H1 (cell line): ENCODE data around the gene LRP11. TPM values are rescaled to one million over a fixed set of nuclear protein-coding genes. Genes with fewer than 3 reads are reported as not detected.
"Not testable (repeated sequence)": the region's sequence is repeated elsewhere in the genome, so short reads cannot be mapped to it uniquely, and the experiment has no call there.

ENCODE experiments used
- CTCF ChIA-PET: fragments of 300-600 bp; sonication (Branson Sonifier 250); formaldehyde crosslinking; loops from one replicate; lab custom pipeline; 2021; ENCODE audit not compliant: partially characterized antibody; lab: Charles Lee
- POLR2A ChIA-PET: fragments of 300-600 bp; sonication (Branson Sonifier 250); formaldehyde crosslinking; loops from one replicate; lab custom pipeline; 2021; ENCODE audit warnings: inconsistent platforms; ENCODE audit not compliant: partially characterized antibody; lab: Charles Lee
- DNase-seq, 2 experiments: peaks; one replicate each; pipeline versions ENCODE4 v3.0.0 to v3.0.0-alpha.2; 2010 to 2022; ENCODE audit warnings: low spot score in 2 of 2, low read depth in 1 of 2, mixed read lengths in 1 of 2
- FAIRE-seq: peaks from 2 replicates; lab custom pipeline; 2011; peaks lifted over from hg19 to GRCh38; lab: Jason Lieb, UNC
- H2AFZ ChIP-seq: 2 replicates; pipeline ENCODE4 v1.8.1; 2012; ENCODE audit warnings: low read length, inconsistent platforms
- H2AK5ac ChIP-seq: 2 replicates; pipeline ENCODE4 v1.6.1; 2013; ENCODE audit warnings: low read depth, low read length
- H2BK120ac ChIP-seq: replicated peaks from 2 replicates; pipeline ENCODE3; 2013; ENCODE audit warnings: low read depth, low read length, inconsistent platforms
- H2BK12ac ChIP-seq: 2 replicates; pipeline ENCODE4 v1.6.1; 2013; ENCODE audit warnings: low read depth, low read length
- H2BK15ac ChIP-seq: 2 replicates; pipeline ENCODE4 v1.6.1; 2013; ENCODE audit warnings: low read length
- H2BK20ac ChIP-seq: 2 replicates; pipeline ENCODE4 v1.6.1; 2013; ENCODE audit warnings: low read length
- H2BK5ac ChIP-seq: 2 replicates; pipeline ENCODE4 v1.6.1; 2013; ENCODE audit warnings: low read depth, low read length
- H3K14ac ChIP-seq: 2 replicates; pipeline ENCODE4 v1.6.1; 2013; ENCODE audit warnings: inconsistent platforms; ENCODE audit not compliant: insufficient read length
- H3K18ac ChIP-seq: 2 replicates; pipeline ENCODE4 v1.6.1; 2013; ENCODE audit warnings: low read length; ENCODE audit errors: extremely low read depth
- H3K23ac ChIP-seq: 2 replicates; pipeline ENCODE4 v1.6.1; 2013; ENCODE audit warnings: inconsistent platforms; ENCODE audit not compliant: insufficient read length
- H3K23me2 ChIP-seq: 2 replicates; pipeline ENCODE4 v1.6.1; 2013; ENCODE audit warnings: low read depth, low read length
- H3K27ac ChIP-seq: 2 replicates; pipeline ENCODE4 v1.6.1; 2011; ENCODE audit warnings: low read depth, low read length, inconsistent platforms
- H3K27me3 ChIP-seq, 4 experiments: replicated peaks in 1 of 4; 1 replicate in 1 of 4; 2 replicates in 3 of 4; pipeline versions ENCODE4 v1.6.1 to v1.8.1; 2011 to 2013; ENCODE audit warnings: low read length in 3 of 4, mild to moderate bottlenecking in 3 of 4, inconsistent platforms in 2 of 4, mixed read lengths in 2 of 4, moderate library complexity in 1 of 4; ENCODE audit not compliant: control insufficient read depth in 3 of 4, insufficient read depth in 3 of 4; ENCODE audit errors: extremely low read depth in 1 of 4
- H3K36me3 ChIP-seq, 4 experiments: 2 replicates each; pipeline versions ENCODE4 v1.6.1 to v1.8.1; 2011 to 2013; ENCODE audit warnings: mild to moderate bottlenecking in 4 of 4, low read length in 3 of 4, moderate library complexity in 2 of 4, control low read depth in 1 of 4, inconsistent platforms in 1 of 4; ENCODE audit not compliant: insufficient read depth in 4 of 4, control insufficient read depth in 2 of 4
- H3K4ac ChIP-seq: replicated peaks from 2 replicates; pipeline ENCODE3; 2013; ENCODE audit warnings: low read length, low read depth, mixed read lengths, inconsistent platforms; ENCODE audit not compliant: insufficient read length
- H3K4me1 ChIP-seq, 4 experiments: replicated peaks in 1 of 4; 1 replicate in 1 of 4; 2 replicates in 3 of 4; pipeline versions ENCODE4 v1.6.1 to v1.8.1; 2011 to 2013; ENCODE audit warnings: low read length in 3 of 4, inconsistent platforms in 2 of 4, mixed read lengths in 1 of 4; ENCODE audit not compliant: insufficient read depth in 4 of 4, control insufficient read depth in 3 of 4
- H3K4me2 ChIP-seq, 2 experiments: 2 replicates each; pipeline versions ENCODE4 v1.6.1 to v1.8.1; 2011 to 2013; ENCODE audit warnings: low read depth in 2 of 2, low read length in 2 of 2, control low read depth in 1 of 2, inconsistent platforms in 1 of 2, mild to moderate bottlenecking in 1 of 2; ENCODE audit not compliant: insufficient read depth in 1 of 2
- H3K4me3 ChIP-seq, 4 experiments: fragments of 200-600, 300-600 bp in 1 of 4; sonication (generic), shearing (Covaris generic), sonication (Bioruptor Twin) in 1 of 4; 2 replicates each; pipeline versions ENCODE4 v1.5.1 to v1.8.1; 2011 to 2016; ENCODE audit warnings: low read length in 4 of 4, low read depth in 3 of 4, control low read depth in 2 of 4, inconsistent platforms in 2 of 4, mild to moderate bottlenecking in 2 of 4, mixed read lengths in 1 of 4, moderate library complexity in 1 of 4; ENCODE audit not compliant: insufficient read depth in 2 of 4; ENCODE audit errors: extremely low read depth in 1 of 4
- H3K56ac ChIP-seq: replicated peaks from 2 replicates; pipeline ENCODE3; 2013; ENCODE audit warnings: low read depth, mild to moderate bottlenecking, mixed read lengths, low read length, inconsistent platforms; ENCODE audit not compliant: insufficient read length
- H3K79me1 ChIP-seq: 2 replicates; pipeline ENCODE4 v1.6.1; 2013; ENCODE audit warnings: low read depth, low read length, control low read depth
- H3K79me2 ChIP-seq, 2 experiments: 2 replicates each; pipeline versions ENCODE4 v1.6.1 to v1.8.1; 2012 to 2013; ENCODE audit warnings: low read length in 2 of 2, mild to moderate bottlenecking in 2 of 2, inconsistent platforms in 1 of 2; ENCODE audit not compliant: insufficient read depth in 2 of 2, control insufficient read depth in 1 of 2
- H3K9ac ChIP-seq, 4 experiments: replicated peaks in 1 of 4; 1 replicate in 1 of 4; 2 replicates in 3 of 4; pipeline versions ENCODE4 v1.6.1 to v1.8.1; 2011 to 2013; ENCODE audit warnings: low read depth in 3 of 4, low read length in 3 of 4, control low read depth in 2 of 4, mild to moderate bottlenecking in 2 of 4, moderate library complexity in 2 of 4, inconsistent platforms in 1 of 4; ENCODE audit errors: extremely low read depth in 1 of 4
- H3K9me3 ChIP-seq, 2 experiments: 2 replicates each; pipeline versions ENCODE4 v1.6.1 to v1.8.1; 2012 to 2013; ENCODE audit warnings: mild to moderate bottlenecking in 2 of 2, moderate library complexity in 2 of 2, control low read depth in 1 of 2, inconsistent platforms in 1 of 2, low read depth in 1 of 2, low read length in 1 of 2, mixed read lengths in 1 of 2; ENCODE audit not compliant: insufficient read depth in 2 of 2
- H4K20me1 ChIP-seq, 2 experiments: replicated peaks in 1 of 2; 2 replicates each; pipeline versions ENCODE3 to v1.8.1; 2011 to 2013; ENCODE audit warnings: inconsistent platforms in 2 of 2, low read length in 2 of 2, mild to moderate bottlenecking in 1 of 2; ENCODE audit not compliant: insufficient read depth in 2 of 2, control insufficient read depth in 1 of 2
- H4K5ac ChIP-seq: 2 replicates; pipeline ENCODE4 v1.6.1; 2013; ENCODE audit warnings: low read length, low read depth, mixed read lengths, inconsistent platforms; ENCODE audit not compliant: insufficient read length
- H4K8ac ChIP-seq: 2 replicates; pipeline ENCODE4 v1.8.0; 2013; ENCODE audit warnings: mild to moderate bottlenecking, moderate library complexity, low read length, inconsistent platforms; ENCODE audit not compliant: insufficient read depth; ENCODE audit errors: extremely low read depth
- H4K91ac ChIP-seq: replicated peaks from 2 replicates; pipeline ENCODE3; 2013; ENCODE audit warnings: low read length, mixed read lengths, inconsistent platforms; ENCODE audit not compliant: insufficient read length
- WGBS, 2 experiments: shearing (Covaris generic) in 1 of 2; methylation state at CpG; one replicate each; pipeline versions ENCODE4 v1.1.6 to v1.1.7; 2013 to 2015; ENCODE audit warnings: low lambda C conversion rate in 2 of 2, mixed read lengths in 2 of 2, inconsistent platforms in 1 of 2, low coverage in 1 of 2, missing lambda C conversion rate in 1 of 2; ENCODE audit not compliant: insufficient replicate concordance in 2 of 2, insufficient coverage in 1 of 2, insufficient read length in 1 of 2; ENCODE audit errors: extremely low coverage in 1 of 2, missing lambda C conversion rate in 1 of 2; 5-methylcytosine and 5-hydroxymethylcytosine counted together
- polyA plus RNA-seq, 7 experiments: library from polyadenylated mRNA; depleted of rRNA in 3 of 7; stranded (reverse) in 5 of 7; unstranded in 2 of 7; fragments of >200 nt in 5 of 7; fragments of 200-250 nt in 2 of 7; gene quantifications; 1 replicate in 5 of 7; 2 replicates in 1 of 7; 4 replicates in 1 of 7; pipeline versions ENCODE4 v1.2.1 to v1.2.3, GENCODE V29; 2011 to 2013; ENCODE audit warnings: missing spikeins in 2 of 7, mixed read lengths in 2 of 7
- total RNA-seq: library from RNA; stranded (reverse); fragmentation: NEBNext Ultra II Directional; extraction: Animal tissue kit (Norgen Biotek cat#: 25700); gene quantifications from 2 replicates; pipeline ENCODE4 v1.2.1, GENCODE V29; 2021

Gene LRP11
- total and polyA plus RNA-seq, 2 of the 8 experiments (the other 6 are each of a cell fraction or from before 2014, with no cell fraction given) = 11.0 to 20.0 TPM

- H4K8ac ChIP-seq, H4K91ac ChIP-seq, H3K14ac ChIP-seq, FAIRE-seq, H3K56ac ChIP-seq, H2BK20ac ChIP-seq, H3K4me2 ChIP-seq, H3K27ac ChIP-seq, H3K23ac ChIP-seq, H3K18ac ChIP-seq, H2BK12ac ChIP-seq, H2AK5ac ChIP-seq, H3K4me1 ChIP-seq, H4K20me1 ChIP-seq, POLR2A ChIA-PET, H3K23me2 ChIP-seq, H3K4ac ChIP-seq, DNase-seq, H4K5ac ChIP-seq, H2BK120ac ChIP-seq, H3K79me1 ChIP-seq, H3K36me3 ChIP-seq, H2BK5ac ChIP-seq, H3K9ac ChIP-seq, H2BK15ac ChIP-seq, H3K4me3 ChIP-seq, H3K79me2 ChIP-seq, H2AFZ ChIP-seq, H3K27me3 ChIP-seq: not testable (repeated sequence)
- CTCF ChIA-PET = interaction anchor here (1.0 to 2.0 kb wide), 3 partner anchors 11 to 77 kb away, joined by 3 to 7 read pairs (median 4); no protein-coding TSS in a partner anchor
- peaks cover 12 to 22% of the 10 kb centered on the region in 2 experiments; a peak in 3 of 4 replicates for H3K9me3 ChIP-seq
- 78% methylated on average over 3 of the region's 3 CpGs; no CpG with 5 or more reads in 1 of the 2 experiments for WGBS, 2 experiments
Observed at GRCh38 chr6:149912680-149913079, 48.5 kb upstream of the LRP11 start.
